Measurements from ENCODE around the gene MMP2.

Gene MMP2

DNA sequence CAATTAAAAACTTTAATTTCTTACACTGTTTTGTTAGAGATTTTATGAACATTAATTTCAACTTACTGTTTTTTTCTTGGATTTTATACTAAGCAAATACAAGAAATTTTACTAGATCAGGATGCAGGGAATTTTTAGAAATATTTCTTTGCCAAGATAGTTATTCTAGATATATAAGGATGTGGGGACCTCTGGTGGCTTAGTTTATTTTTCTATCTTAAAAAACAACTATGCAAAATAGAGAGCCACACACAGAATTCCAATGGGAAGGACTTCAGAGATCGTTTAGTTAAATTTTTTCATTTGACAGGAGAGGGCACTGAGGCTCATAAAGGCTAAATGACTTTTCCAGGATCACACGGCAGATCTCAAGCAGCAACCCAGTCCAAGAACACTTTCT, 64.5 kb downstream of the MMP2 start:
- H3K4me3 ChIP-seq (ENCODE audit: low read length) = no peak overlapping the region
- peak; percentile 41 for DNase-seq (ENCODE audit: low read depth)
- TF ChIP-seq, protein P1, sequence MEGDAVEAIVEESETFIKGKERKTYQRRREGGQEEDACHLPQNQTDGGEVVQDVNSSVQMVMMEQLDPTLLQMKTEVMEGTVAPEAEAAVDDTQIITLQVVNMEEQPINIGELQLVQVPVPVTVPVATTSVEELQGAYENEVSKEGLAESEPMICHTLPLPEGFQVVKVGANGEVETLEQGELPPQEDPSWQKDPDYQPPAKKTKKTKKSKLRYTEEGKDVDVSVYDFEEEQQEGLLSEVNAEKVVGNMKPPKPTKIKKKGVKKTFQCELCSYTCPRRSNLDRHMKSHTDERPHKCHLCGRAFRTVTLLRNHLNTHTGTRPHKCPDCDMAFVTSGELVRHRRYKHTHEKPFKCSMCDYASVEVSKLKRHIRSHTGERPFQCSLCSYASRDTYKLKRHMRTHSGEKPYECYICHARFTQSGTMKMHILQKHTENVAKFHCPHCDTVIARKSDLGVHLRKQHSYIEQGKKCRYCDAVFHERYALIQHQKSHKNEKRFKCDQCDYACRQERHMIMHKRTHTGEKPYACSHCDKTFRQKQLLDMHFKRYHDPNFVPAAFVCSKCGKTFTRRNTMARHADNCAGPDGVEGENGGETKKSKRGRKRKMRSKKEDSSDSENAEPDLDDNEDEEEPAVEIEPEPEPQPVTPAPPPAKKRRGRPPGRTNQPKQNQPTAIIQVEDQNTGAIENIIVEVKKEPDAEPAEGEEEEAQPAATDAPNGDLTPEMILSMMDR (conservative IDR thresholded peaks at IDR 0.05; ENCODE audit: low read length) = peak; percentile 50

DNA sequence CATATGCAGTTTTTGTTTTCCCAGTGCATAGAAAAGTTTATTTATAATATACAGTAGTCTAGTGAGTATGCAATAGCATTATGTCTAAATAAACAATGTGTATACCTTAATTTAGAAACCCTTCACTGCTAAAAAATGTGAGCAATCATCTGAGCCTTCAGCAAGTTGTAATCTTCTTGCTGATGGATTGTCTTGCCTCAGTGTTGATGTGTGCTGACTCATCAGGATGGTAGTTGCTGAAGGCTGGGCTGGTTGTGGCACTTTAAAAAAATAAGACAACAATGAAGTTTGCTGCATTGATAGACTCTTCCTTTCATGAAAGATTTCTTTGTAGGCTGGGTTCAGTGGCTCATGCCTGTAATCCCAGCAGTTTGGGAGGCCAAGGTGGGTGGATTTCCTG, 73.6 kb downstream of the MMP2 start:
- TF ChIP-seq, protein P1 (conservative IDR thresholded peaks at IDR 0.05; ENCODE audit: low read length) = no peak
- H3K4me3 ChIP-seq (ENCODE audit: low read length) = no peak overlapping the region
- peak; percentile 86 for DNase-seq (ENCODE audit: low read depth)

DNA sequence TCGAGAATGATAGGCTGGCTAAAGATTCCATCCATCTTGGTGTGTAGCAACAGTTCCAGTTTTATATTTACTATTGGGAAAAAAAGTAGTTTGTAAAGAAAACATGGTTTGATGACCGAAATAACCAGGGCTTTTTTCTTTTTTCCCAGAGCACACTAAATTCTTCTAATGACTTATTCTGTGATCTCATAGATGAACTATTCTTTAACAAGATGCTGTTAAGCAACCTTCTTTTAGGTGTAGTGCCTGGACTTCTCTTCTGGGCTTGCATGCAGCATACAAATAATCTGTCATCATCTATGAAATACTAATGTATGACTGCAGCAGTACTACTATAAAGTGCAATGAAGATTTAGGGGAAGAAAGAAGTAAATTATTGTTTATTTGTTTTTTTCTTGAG, 76.4 kb downstream of the MMP2 start:
- H3K4me3 ChIP-seq (ENCODE audit: low read length) = no peak overlapping the region
- TF ChIP-seq, protein P1 (conservative IDR thresholded peaks at IDR 0.05; ENCODE audit: low read length) = no peak
- peak; percentile 73 for DNase-seq (ENCODE audit: low read depth)
